Esophagus squamous epithelium (tissue), 4 donors: ENCODE measurements around the gene CENPA.

Experiments
- POLR2A ChIP-seq, 4 donors: fragments of 450-650 bp; IDR thresholded peaks; one replicate each; pipeline ENCODE4 v1.6.1; 2017; ENCODE audit warnings: antibody characterized with exemption in 4 of 4, mild to moderate bottlenecking in 4 of 4, moderate library complexity in 3 of 4
- TF ChIP-seq, protein P1 (sequence below), 6 experiments: fragments of 450-650 bp in 4 of 6; fragments of 200-600 bp in 2 of 6; sonication (generic) in 2 of 6; IDR thresholded peaks; one replicate each; pipeline ENCODE4 v1.5.1; 2016 to 2019; ENCODE audit warnings: antibody characterized with exemption in 6 of 6, mild to moderate bottlenecking in 4 of 6, moderate library complexity in 4 of 6

DNA sequence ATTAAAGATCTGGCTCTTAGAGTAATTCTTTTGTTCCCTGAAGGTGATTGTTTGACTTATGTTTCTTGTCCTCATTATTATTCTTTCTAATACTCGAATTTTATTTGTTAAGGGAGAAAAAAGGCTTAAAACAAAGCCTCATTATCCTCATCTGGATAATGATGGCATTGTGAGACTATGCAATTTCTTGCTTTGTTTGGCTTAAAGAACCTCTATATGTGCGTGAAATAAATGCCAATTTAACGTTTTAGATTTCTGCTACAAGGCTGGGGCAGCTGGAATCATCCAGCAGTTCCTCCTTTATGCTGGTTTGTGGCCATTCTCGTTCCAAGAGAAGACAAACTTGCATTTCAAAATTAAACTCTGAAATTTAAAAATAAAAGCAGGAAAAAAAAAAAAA, 57.2 kb downstream of the CENPA start:
- TF ChIP-seq, protein P1, sequence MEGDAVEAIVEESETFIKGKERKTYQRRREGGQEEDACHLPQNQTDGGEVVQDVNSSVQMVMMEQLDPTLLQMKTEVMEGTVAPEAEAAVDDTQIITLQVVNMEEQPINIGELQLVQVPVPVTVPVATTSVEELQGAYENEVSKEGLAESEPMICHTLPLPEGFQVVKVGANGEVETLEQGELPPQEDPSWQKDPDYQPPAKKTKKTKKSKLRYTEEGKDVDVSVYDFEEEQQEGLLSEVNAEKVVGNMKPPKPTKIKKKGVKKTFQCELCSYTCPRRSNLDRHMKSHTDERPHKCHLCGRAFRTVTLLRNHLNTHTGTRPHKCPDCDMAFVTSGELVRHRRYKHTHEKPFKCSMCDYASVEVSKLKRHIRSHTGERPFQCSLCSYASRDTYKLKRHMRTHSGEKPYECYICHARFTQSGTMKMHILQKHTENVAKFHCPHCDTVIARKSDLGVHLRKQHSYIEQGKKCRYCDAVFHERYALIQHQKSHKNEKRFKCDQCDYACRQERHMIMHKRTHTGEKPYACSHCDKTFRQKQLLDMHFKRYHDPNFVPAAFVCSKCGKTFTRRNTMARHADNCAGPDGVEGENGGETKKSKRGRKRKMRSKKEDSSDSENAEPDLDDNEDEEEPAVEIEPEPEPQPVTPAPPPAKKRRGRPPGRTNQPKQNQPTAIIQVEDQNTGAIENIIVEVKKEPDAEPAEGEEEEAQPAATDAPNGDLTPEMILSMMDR (IDR thresholded peaks at IDR 0.05), result no peak
- no peak for TF ChIP-seq POLR2A (IDR thresholded peaks at IDR 0.05)
